ENCODE results near the gene L3MBTL4. TPM values are rescaled to one million over a fixed set of nuclear protein-coding genes. Genes with fewer than 3 reads are reported as not detected.

The L3MBTL4 gene
- total RNA-seq, 1 experiment from 2014 or later: 2.1 TPM

GRCh38 chr18:6367208-6367607 lies 47.5 kb downstream of the L3MBTL4 start:
- peaks cover 27% of the 10 kb centered on the region for H3K27me3 Mint-ChIP-seq (ENCODE audit: unreplicated experiment)
- DNase-seq: no peak
- H3K4me3 Mint-ChIP-seq (ENCODE audit: low read depth, unreplicated experiment): no peak overlapping the region
- CTCF ChIA-PET: no interaction called here
- TF ChIP-seq CTCF (IDR thresholded peaks at IDR 0.05; ENCODE audit: unreplicated experiment): no peak
- no peaks in the 10 kb centered on the region for H3K9me3 Mint-ChIP-seq (ENCODE audit: low read depth, unreplicated experiment)
- intact Hi-C loops (cut with micrococcal nuclease; ENCODE audit: unreplicated experiment): no loop called here
- no peaks in the 10 kb centered on the region for H3K4me1 Mint-ChIP-seq (ENCODE audit: low read depth, unreplicated experiment)
- H3K36me3 Mint-ChIP-seq (ENCODE audit: insufficient read depth, unreplicated experiment): no peaks in the 10 kb centered on the region
- H3K27ac Mint-ChIP-seq (ENCODE audit: unreplicated experiment): no peak overlapping the region
- no TSS peak for BruUV-seq (replicated peaks)

DNA sequence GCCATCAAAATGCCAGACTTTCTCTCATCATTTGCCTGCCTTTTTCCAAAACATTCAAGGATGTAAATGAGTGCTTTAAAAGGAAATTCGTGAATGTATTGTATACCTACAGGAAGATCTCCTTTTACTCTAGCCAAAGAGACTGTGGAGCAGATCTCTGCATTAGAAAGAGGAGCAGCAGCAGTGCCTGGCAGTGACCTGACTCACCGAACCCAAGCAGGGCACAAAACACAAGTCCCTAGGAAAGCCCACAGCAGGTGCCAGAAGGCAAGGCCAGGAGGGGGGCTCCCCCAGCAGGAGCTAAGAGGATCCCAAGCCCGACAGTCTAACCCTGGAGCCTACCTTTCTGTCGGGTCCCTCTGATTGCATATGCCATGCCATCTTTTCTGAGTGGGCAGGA lies 47.9 kb downstream of the L3MBTL4 start:
- H3K4me3 Mint-ChIP-seq (ENCODE audit: low read depth, unreplicated experiment): no peak overlapping the region
- no peaks in the 10 kb centered on the region for H3K36me3 Mint-ChIP-seq (ENCODE audit: insufficient read depth, unreplicated experiment)
- no peak for DNase-seq
- H3K27me3 Mint-ChIP-seq (ENCODE audit: unreplicated experiment): peaks cover 27% of the 10 kb centered on the region
- no TSS peak for BruUV-seq (replicated peaks)
- H3K9me3 Mint-ChIP-seq (ENCODE audit: low read depth, unreplicated experiment): no peaks in the 10 kb centered on the region
- no peak for TF ChIP-seq CTCF (IDR thresholded peaks at IDR 0.05; ENCODE audit: unreplicated experiment)
- H3K27ac Mint-ChIP-seq (ENCODE audit: unreplicated experiment): no peak overlapping the region
- intact Hi-C loops (cut with micrococcal nuclease; ENCODE audit: unreplicated experiment): no loop called here
- CTCF ChIA-PET: no interaction called here
- no peaks in the 10 kb centered on the region for H3K4me1 Mint-ChIP-seq (ENCODE audit: low read depth, unreplicated experiment)

DNA sequence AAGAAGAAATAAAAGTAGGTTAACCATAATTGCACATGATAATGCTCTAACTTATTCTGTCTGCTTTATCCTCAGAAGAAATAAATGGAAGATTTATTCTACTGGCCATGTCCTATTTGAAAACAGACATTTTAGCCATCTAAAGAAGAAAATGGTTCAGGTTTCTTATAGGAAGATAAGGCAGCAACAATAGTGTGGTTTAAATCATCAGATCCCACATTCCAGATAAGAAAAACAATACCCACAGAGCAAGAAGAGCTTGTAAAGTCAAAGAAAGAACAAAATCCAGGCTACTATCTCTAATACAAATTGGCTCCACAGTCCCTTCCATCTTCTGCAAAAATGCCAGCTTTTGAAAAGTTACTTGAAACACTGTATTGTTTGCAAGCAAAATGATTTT lies 49.3 kb downstream of the L3MBTL4 start:
- no peak overlapping the region for H3K27ac Mint-ChIP-seq (ENCODE audit: unreplicated experiment)
- H3K36me3 Mint-ChIP-seq (ENCODE audit: insufficient read depth, unreplicated experiment): no peaks in the 10 kb centered on the region
- BruUV-seq (replicated peaks): no TSS peak
- H3K27me3 Mint-ChIP-seq (ENCODE audit: unreplicated experiment): peaks cover 27% of the 10 kb centered on the region
- peaks cover 3% of the 10 kb centered on the region for H3K9me3 Mint-ChIP-seq (ENCODE audit: low read depth, unreplicated experiment)
- no peak for DNase-seq
- no peak overlapping the region for H3K4me3 Mint-ChIP-seq (ENCODE audit: low read depth, unreplicated experiment)
- intact Hi-C loops (cut with micrococcal nuclease; ENCODE audit: unreplicated experiment): no loop called here
- no peak for TF ChIP-seq CTCF (IDR thresholded peaks at IDR 0.05; ENCODE audit: unreplicated experiment)
- H3K4me1 Mint-ChIP-seq (ENCODE audit: low read depth, unreplicated experiment): no peaks in the 10 kb centered on the region
- CTCF ChIA-PET: no interaction called here

DNA sequence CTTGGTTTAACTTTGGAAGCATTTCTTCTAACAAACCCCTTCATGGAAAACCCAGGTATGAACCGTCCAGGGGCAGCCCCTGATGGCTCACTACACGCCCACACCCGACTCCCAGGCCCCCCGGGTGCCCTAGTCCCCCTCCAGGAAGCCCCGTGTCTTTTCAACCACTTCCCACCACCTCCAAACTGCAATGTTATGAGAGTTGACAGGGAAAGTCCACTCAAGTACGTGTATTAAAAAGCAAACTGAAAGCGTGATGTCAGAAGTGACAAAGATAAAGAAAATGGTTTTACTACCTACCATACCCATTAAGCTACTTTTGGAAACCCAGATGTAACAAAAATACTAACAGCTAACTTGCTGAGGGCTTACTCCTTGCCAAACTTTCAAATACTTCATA lies 51.5 kb downstream of the L3MBTL4 start:
- Mint-ChIP-seq H3K9me3 (ENCODE audit: low read depth, unreplicated experiment) (peaks cover 3% of the 10 kb centered on the region), H3K4me3 (ENCODE audit: low read depth, unreplicated experiment) (no peak overlapping the region)
- TF ChIP-seq CTCF (IDR thresholded peaks at IDR 0.05; ENCODE audit: unreplicated experiment): no peak

More for the DNA sequence above, 51.5 kb downstream of the L3MBTL4 start:
- Mint-ChIP-seq H3K4me1 (ENCODE audit: low read depth, unreplicated experiment) (no peaks in the 10 kb centered on the region), H3K27ac (ENCODE audit: unreplicated experiment) (no peak overlapping the region), H3K36me3 (ENCODE audit: insufficient read depth, unreplicated experiment) (no peaks in the 10 kb centered on the region), H3K27me3 (ENCODE audit: unreplicated experiment) (peaks cover 15% of the 10 kb centered on the region)
- intact Hi-C loops (cut with micrococcal nuclease; ENCODE audit: unreplicated experiment): no loop called here
- no peak for DNase-seq
- BruUV-seq (replicated peaks): no TSS peak
- CTCF ChIA-PET: no interaction called here

Data from Calu3 (cell line).